BJ (cell line): ENCODE results near the gene KCNG1. TPM values are rescaled to one million over a fixed set of nuclear protein-coding genes. Genes with fewer than 3 reads are reported as not detected.

Source experiments
- CTCF ChIA-PET: fragments of 350-600 bp; formaldehyde crosslinking; extraction: SDS; loops from one replicate; lab custom pipeline; 2021; ENCODE audit warnings: antibody characterized with exemption, inconsistent platforms; lab: Yijun Ruan, JAX
- POLR2A ChIA-PET: fragments of 300-600 bp; sonication (Branson Sonifier 250); formaldehyde crosslinking; extraction: SDS; loops from one replicate; lab custom pipeline; 2021; ENCODE audit warnings: antibody characterized with exemption; lab: Charles Lee
- DNase-seq: peaks from one replicate; pipeline ENCODE4 v3.0.0-alpha.2; 2011; ENCODE audit warnings: low read depth
- H3K27me3 ChIP-seq: 2 replicates; pipeline ENCODE4 v1.6.0; 2011; ENCODE audit warnings: low read length; ENCODE audit not compliant: control insufficient read depth, insufficient read depth
- H3K36me3 ChIP-seq: 2 replicates; pipeline ENCODE4 v1.5.1; 2011; ENCODE audit warnings: low read length; ENCODE audit not compliant: control insufficient read depth, insufficient read depth
- H3K4me3 ChIP-seq: 2 replicates; pipeline ENCODE4 v1.5.1; 2011; ENCODE audit warnings: low read depth, mild to moderate bottlenecking, control low read depth, low read length
- polyA plus RNA-seq: library from polyadenylated mRNA; depleted of rRNA; stranded (reverse); fragments of >200 nt; gene quantifications from 2 replicates; pipeline ENCODE4 v1.2.3, GENCODE V29; 2011
- TF ChIP-seq, protein P1 (sequence below): IDR thresholded peaks from 2 replicates; pipeline ENCODE4 v1.5.1; 2011; ENCODE audit warnings: low read depth, mild to moderate bottlenecking, control low read depth, inconsistent platforms, low read length, moderate library complexity; ENCODE audit not compliant: insufficient read depth

Gene KCNG1
- polyA plus RNA-seq, 1 experiment = 18.2 TPM

DNA sequence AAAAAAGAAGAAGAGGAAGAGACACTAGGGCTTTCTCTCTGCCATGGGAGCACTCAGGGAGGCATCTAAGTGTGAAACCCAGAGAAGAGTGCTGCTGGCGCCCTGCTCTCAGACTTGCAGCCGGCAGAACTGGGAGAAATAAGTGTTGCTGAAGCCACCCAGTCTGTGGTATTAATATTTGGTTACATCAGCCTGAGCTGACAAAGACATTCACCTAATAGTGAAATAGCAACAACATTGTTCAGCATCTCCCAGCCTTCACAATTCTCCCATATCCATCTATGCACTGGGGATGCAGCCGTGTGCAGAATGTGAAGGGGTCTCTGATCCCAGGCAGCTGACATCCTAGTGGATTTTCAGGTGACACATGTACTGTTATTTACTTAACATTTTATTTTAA, 12.0 kb downstream of the KCNG1 start:
- ChIA-PET POLR2A (no interaction called here), CTCF (no interaction called here)
- H3K27me3 ChIP-seq = no peaks in the 10 kb centered on the region
- no peak overlapping the region for H3K4me3 ChIP-seq
- DNase-seq = no peak
- no peaks in the 10 kb centered on the region for H3K36me3 ChIP-seq
- TF ChIP-seq, protein P1, sequence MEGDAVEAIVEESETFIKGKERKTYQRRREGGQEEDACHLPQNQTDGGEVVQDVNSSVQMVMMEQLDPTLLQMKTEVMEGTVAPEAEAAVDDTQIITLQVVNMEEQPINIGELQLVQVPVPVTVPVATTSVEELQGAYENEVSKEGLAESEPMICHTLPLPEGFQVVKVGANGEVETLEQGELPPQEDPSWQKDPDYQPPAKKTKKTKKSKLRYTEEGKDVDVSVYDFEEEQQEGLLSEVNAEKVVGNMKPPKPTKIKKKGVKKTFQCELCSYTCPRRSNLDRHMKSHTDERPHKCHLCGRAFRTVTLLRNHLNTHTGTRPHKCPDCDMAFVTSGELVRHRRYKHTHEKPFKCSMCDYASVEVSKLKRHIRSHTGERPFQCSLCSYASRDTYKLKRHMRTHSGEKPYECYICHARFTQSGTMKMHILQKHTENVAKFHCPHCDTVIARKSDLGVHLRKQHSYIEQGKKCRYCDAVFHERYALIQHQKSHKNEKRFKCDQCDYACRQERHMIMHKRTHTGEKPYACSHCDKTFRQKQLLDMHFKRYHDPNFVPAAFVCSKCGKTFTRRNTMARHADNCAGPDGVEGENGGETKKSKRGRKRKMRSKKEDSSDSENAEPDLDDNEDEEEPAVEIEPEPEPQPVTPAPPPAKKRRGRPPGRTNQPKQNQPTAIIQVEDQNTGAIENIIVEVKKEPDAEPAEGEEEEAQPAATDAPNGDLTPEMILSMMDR = no peak

DNA sequence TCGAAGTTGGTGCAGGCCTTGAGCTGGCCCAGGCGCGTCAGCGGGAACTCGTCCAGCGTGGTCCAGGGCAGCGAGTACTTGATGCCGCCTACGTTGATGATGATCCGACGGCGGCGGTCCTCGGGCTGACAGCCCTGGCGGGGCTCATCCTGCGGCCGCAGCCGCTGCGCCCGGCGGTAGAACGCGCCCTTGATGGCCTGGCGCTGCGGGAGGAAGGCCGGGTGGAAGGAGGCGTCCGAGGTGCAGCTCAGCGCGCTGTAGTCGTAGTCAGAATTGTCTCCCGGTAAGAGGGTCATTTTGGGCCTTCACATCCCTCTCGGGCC, 12.9 kb downstream of the KCNG1 start:
- CTCF ChIA-PET = no interaction called here
- TF ChIP-seq, protein P1 = no peak
- POLR2A ChIA-PET = no interaction called here
- no peak overlapping the region for H3K4me3 ChIP-seq
- no peak for DNase-seq
- no peaks in the 10 kb centered on the region for H3K36me3 ChIP-seq
- H3K27me3 ChIP-seq = no peaks in the 10 kb centered on the region

DNA sequence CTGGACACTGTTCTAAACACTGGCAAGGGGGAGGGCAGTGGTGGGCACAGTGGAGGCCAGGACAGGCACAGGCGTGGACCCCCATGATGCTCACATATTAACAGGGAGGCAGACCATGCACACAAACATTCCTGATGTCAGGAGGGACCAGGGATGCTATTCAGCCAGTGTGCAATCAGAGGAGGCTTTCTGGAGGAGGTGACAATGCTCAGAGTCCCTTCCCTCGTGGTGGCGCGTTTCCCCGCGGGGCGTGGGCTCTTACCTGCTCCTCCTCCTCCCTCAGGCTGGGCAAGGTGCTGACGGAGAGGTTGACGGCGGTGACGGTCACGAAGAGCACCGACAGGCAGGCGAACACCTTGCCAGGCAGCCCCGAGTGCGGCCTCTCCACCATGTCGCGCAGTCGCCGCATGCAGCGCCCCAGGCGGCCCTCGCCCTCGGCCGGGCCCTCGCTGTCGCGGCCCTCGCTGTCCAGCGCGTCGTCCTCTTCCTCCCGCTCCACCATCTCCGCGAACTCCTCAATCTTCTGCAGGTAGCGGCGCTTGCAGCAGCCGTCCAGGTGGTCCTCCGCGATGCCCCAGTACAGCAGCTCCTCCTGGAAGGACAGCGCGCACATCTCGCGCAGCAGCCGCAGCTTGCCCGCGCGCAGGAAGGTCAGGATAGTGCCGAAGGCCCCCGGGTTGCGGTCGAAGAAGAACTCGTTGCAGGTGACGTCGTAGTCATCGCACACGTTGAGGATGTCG, 13.4 kb downstream of the KCNG1 start:
- POLR2A ChIA-PET = no interaction called here

DNA sequence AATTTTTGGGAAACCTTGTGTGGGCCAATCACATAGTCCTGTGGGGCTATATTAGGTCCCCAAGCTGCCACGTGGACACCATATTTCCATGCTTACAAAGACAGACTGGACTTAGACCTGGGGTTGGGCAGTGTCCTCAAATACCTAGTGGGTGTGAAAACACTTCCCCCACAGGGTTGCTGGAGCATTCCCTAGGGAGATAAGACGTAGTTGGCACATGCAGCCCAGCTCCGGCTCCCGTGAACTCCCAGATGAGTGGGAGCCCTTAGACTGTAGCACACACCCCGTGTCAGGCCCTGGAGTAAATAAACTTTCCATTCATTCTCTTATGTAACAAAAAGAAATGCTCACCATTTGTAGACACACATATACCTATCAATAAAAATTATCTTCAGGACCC, 14.2 kb downstream of the KCNG1 start:
- POLR2A ChIA-PET = no interaction called here
- CTCF ChIA-PET = interaction anchor here (0.6 to 4.9 kb wide), 5 partner anchors 13 to 317 kb away, joined by 3 to 19 read pairs (median 3); partner anchors contain the start of gene BCAS4
- no peak overlapping the region for H3K4me3 ChIP-seq
- H3K36me3 ChIP-seq = peaks cover 1% of the 10 kb centered on the region; the same call in 1 of the 2 replicates
- no peak for DNase-seq
- TF ChIP-seq, protein P1 = no peak
- no peaks in the 10 kb centered on the region for H3K27me3 ChIP-seq

More for the DNA sequence above, 13.4 kb downstream of the KCNG1 start:
- Histone ChIP-seq H3K36me3 (no peaks in the 10 kb centered on the region), H3K4me3 (no peak overlapping the region), H3K27me3 (no peaks in the 10 kb centered on the region)
- TF ChIP-seq, protein P1 = no peak
- DNase-seq = no peak
- CTCF ChIA-PET = no interaction called here

DNA sequence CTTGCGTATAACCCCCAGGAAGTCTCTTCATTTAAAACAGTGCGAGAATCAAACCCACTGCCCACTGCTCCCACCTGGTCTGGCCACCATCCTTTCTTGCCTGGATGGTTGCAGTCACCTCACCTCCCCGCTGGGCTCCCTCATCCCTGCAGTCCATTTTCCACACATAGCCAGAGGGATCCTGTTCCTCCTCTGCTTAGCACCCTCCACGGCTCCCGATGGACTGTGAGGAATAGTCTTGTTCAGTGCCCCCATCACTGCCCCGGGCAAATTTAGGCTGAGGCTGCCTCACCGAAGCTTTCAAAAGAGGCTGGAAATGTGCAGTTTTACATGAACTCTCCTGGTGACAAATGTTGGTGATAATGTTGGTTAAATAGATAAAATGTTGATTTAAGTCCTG, 17.7 kb downstream of the KCNG1 start:
- peaks cover 1% of the 10 kb centered on the region; the same call in 1 of the 2 replicates for H3K36me3 ChIP-seq
- H3K27me3 ChIP-seq = no peaks in the 10 kb centered on the region
- TF ChIP-seq, protein P1 = no peak
- ChIA-PET CTCF (interaction anchor here (0.7 to 4.9 kb wide), 3 partner anchors 10 to 18 kb away, joined by 3 to 19 read pairs (median 14); no protein-coding TSS in a partner anchor), POLR2A (no interaction called here)
- no peak for DNase-seq
- no peak overlapping the region for H3K4me3 ChIP-seq
